Endothelial cell of umbilical vein (primary cell): ENCODE results near the gene ZNF682. TPM values are rescaled to one million over a fixed set of nuclear protein-coding genes. Genes with fewer than 3 reads are reported as not detected.
"Not testable (repeated sequence)": the region's sequence is repeated elsewhere in the genome, so short reads cannot be mapped to it uniquely, and the experiment has no call there.

ENCODE experiments used
- BruUV-seq: library from RNA; stranded (reverse); fragments of 400-500 nt; replicated peaks from 2 replicates; lab custom pipeline; 2021; lab: Mats Ljungman, UMichigan
- CTCF ChIA-PET: fragments of 300-600, 350-600 bp; sonication (Branson Sonifier 250); formaldehyde crosslinking; loops from one replicate; lab custom pipeline; 2021; ENCODE audit warnings: antibody characterized with exemption, inconsistent platforms; lab: Charles Lee
- POLR2A ChIA-PET: fragments of 300-600, 350-600 bp; sonication (Branson Sonifier 250); formaldehyde crosslinking; loops from one replicate; lab custom pipeline; 2021; ENCODE audit warnings: antibody characterized with exemption, inconsistent platforms; lab: Charles Lee
- DNase-seq: peaks from one replicate; pipeline ENCODE4 v3.0.0-alpha.2; 2011; ENCODE audit warnings: low read depth, low spot score
- FAIRE-seq: peaks from 2 replicates; lab custom pipeline; 2011; peaks lifted over from hg19 to GRCh38; lab: Jason Lieb, UNC
- H2AFZ ChIP-seq: 2 replicates; pipeline ENCODE4 v1.6.0; 2012; ENCODE audit warnings: low read depth, low read length, control low read depth, inconsistent platforms
- H3K27ac ChIP-seq: 2 replicates; pipeline ENCODE4 v1.5.1; 2011; ENCODE audit warnings: low read depth, mild to moderate bottlenecking, control low read depth, low read length, moderate library complexity; ENCODE audit not compliant: insufficient read depth
- H3K27me3 ChIP-seq, 2 experiments: 2 replicates each; pipeline versions ENCODE4 v1.6.0 to v1.6.1; 2011; ENCODE audit warnings: low read length in 2 of 2, mixed read lengths in 1 of 2; ENCODE audit not compliant: control insufficient read depth in 2 of 2, insufficient read depth in 2 of 2
- H3K36me3 ChIP-seq, 2 experiments: 2 replicates in 1 of 2; 3 replicates in 1 of 2; pipeline ENCODE4 v1.5.1; 2011; ENCODE audit warnings: low read length in 2 of 2, mild to moderate bottlenecking in 1 of 2, moderate library complexity in 1 of 2; ENCODE audit not compliant: control insufficient read depth in 2 of 2, insufficient read depth in 2 of 2; ENCODE audit errors: extremely low read depth in 1 of 2
- H3K4me1 ChIP-seq: 3 replicates; pipeline ENCODE4 v1.5.1; 2011; ENCODE audit warnings: mild to moderate bottlenecking, low read length; ENCODE audit not compliant: control insufficient read depth, insufficient read depth; ENCODE audit errors: extremely low read depth
- H3K4me2 ChIP-seq: 2 replicates; pipeline ENCODE4 v1.6.1; 2011; ENCODE audit warnings: low read length, control low read depth, mixed read lengths; ENCODE audit not compliant: insufficient read depth
- H3K4me3 ChIP-seq, 3 experiments: fragments of 200-600 bp in 1 of 3; sonication (generic), shearing (Covaris generic) in 1 of 3; replicated peaks in 1 of 3; 2 replicates each; pipeline ENCODE4 v1.5.1; 2011 to 2016; ENCODE audit warnings: control low read depth in 3 of 3, low read length in 3 of 3, mild to moderate bottlenecking in 2 of 3, inconsistent platforms in 1 of 3, low read depth in 1 of 3, moderate library complexity in 1 of 3; ENCODE audit not compliant: insufficient read depth in 1 of 3
- H3K79me2 ChIP-seq: 2 replicates; pipeline ENCODE4 v1.6.0; 2012; ENCODE audit warnings: low read length, inconsistent platforms; ENCODE audit not compliant: control insufficient read depth, insufficient read depth
- H3K9ac ChIP-seq: replicated peaks from 2 replicates; pipeline ENCODE3; 2011; ENCODE audit warnings: low read length, control low read depth; ENCODE audit not compliant: insufficient read depth; ENCODE audit errors: extremely low read depth
- H3K9me1 ChIP-seq: replicated peaks from 3 replicates; pipeline ENCODE4 v1.6.0; 2011; ENCODE audit warnings: mild to moderate bottlenecking, low read length; ENCODE audit not compliant: control insufficient read depth, insufficient read depth; ENCODE audit errors: extremely low read depth
- H3K9me3 ChIP-seq: replicated peaks from 2 replicates; pipeline ENCODE4 v1.5.1; 2012; ENCODE audit warnings: low read length, inconsistent platforms; ENCODE audit not compliant: control insufficient read depth, insufficient read depth
- H4K20me1 ChIP-seq: replicated peaks from 2 replicates; pipeline ENCODE3; 2011; ENCODE audit warnings: mild to moderate bottlenecking, low read length; ENCODE audit not compliant: control insufficient read depth, insufficient read depth; ENCODE audit errors: extremely low read depth
- dilution Hi-C: fragments of 300-500 bp; cut with MboI; formaldehyde crosslinking; loops from one replicate; pipeline ENCODE4 v1.15.0; 2019; ENCODE audit warnings: low sequenced_read_pairs; ENCODE audit not compliant: extremely low pct_ligation_motif_present
- intact Hi-C: fragments of 100-400 bp; cut with micrococcal nuclease; formaldehyde crosslinking; loops from one replicate; pipeline ENCODE4 v1.10.0; 2022
- polyA plus RNA-seq, 4 experiments: library from polyadenylated mRNA; depleted of rRNA in 3 of 4; stranded (reverse) in 3 of 4; unstranded in 1 of 4; fragments of >200 nt; gene quantifications; 2 replicates each; pipeline versions ENCODE4 v1.2.1 to v1.2.3, GENCODE V29; 2011 to 2012; ENCODE audit warnings: missing spikeins in 1 of 4
- total RNA-seq: library from RNA; stranded (reverse); gene quantifications from 2 replicates; pipeline ENCODE4 v1.2.3, GENCODE V29; 2021
- TF ChIP-seq, protein P1 (sequence below), 2 donors: IDR thresholded peaks; 1 replicate in 1 of 2; 2 replicates in 1 of 2; pipeline ENCODE4 v1.5.1; 2011; ENCODE audit warnings: low read length in 2 of 2, mild to moderate bottlenecking in 2 of 2, moderate library complexity in 2 of 2, control low read depth in 1 of 2, inconsistent platforms in 1 of 2, low read depth in 1 of 2; ENCODE audit not compliant: insufficient read depth in 1 of 2; ENCODE audit errors: extremely low read depth in 1 of 2

The ZNF682 gene
- total and polyA plus RNA-seq, 2 donors (not counting 3 experiments of a cell fraction or from before 2014, with no cell fraction given): 2.8 to 3.4 TPM

DNA sequence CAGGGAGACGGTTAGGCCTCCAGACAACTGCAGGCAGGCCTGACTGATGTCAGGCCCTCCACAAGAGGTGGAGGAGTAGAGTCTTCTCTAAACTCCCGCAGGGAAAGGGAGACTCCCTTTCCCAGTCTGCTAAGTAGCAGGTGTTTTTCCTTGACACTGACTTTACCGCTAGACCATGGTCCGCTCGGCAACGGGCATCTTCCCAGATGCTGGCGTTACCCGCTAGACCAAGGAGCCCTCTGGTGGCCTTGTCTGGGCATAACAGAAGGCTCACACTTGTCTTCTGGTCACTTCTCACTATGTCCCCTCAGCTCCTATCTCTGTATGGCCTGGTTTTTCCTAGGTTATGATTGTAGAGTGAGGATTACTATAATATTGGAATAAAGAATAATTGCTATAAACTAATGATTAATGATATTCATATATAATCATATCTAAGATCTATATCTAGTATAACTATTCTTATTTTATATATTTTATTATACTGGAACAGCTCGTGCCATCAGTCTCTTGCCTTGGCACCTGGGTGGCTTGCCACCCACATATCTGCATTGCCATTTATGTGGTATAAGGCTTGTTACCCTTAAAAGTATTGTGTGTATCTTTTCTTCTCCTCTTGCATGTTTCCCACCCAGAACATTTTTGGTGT is 80.0 kb downstream of the ZNF682 start:
- peak; percentile 30 for DNase-seq
- H3K79me2 ChIP-seq, H3K4me3 ChIP-seq, H2AFZ ChIP-seq, POLR2A ChIA-PET, dilution Hi-C loops, H3K27ac ChIP-seq, intact Hi-C loops, H3K9me3 ChIP-seq, FAIRE-seq, H3K27me3 ChIP-seq, H3K4me1 ChIP-seq, H3K36me3 ChIP-seq, H3K9ac ChIP-seq, H3K4me2 ChIP-seq, H4K20me1 ChIP-seq, H3K9me1 ChIP-seq, BruUV-seq: not testable (repeated sequence)
- TF ChIP-seq, protein P1, sequence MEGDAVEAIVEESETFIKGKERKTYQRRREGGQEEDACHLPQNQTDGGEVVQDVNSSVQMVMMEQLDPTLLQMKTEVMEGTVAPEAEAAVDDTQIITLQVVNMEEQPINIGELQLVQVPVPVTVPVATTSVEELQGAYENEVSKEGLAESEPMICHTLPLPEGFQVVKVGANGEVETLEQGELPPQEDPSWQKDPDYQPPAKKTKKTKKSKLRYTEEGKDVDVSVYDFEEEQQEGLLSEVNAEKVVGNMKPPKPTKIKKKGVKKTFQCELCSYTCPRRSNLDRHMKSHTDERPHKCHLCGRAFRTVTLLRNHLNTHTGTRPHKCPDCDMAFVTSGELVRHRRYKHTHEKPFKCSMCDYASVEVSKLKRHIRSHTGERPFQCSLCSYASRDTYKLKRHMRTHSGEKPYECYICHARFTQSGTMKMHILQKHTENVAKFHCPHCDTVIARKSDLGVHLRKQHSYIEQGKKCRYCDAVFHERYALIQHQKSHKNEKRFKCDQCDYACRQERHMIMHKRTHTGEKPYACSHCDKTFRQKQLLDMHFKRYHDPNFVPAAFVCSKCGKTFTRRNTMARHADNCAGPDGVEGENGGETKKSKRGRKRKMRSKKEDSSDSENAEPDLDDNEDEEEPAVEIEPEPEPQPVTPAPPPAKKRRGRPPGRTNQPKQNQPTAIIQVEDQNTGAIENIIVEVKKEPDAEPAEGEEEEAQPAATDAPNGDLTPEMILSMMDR (IDR thresholded peaks at IDR 0.05; ENCODE audit: extremely low read depth in 1 of 2, insufficient read depth in 1 of 2, low read depth in 1 of 2, low read length in 2 of 2): peak; percentile 19 to 55
- CTCF ChIA-PET: interaction anchor here (1.7 to 3.3 kb wide), 2 partner anchors 427 to 429 kb away, joined by 4 to 10 read pairs; no protein-coding TSS in a partner anchor

DNA sequence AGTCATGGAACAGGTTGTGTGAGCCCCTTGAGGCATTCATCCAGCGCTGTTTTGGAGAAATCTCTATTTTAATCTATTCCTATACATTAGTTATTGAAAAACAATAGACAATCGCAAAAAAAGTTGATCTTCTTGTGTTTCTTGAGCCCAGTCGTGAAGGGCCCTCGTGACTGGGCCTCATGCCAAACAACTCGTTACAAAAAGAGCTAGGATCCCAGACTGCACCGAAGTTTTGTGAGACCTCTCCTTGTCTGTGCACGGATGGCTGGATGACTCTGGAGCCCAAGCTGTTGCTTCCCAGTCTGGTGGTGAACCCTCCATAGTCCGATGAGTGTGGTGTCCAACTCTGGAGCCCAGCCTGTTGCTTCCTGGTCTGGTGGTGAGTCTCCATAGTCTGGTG is 81.5 kb downstream of the ZNF682 start:
- H3K4me1 ChIP-seq, dilution Hi-C loops, H3K4me3 ChIP-seq, intact Hi-C loops, H3K79me2 ChIP-seq, H3K9me3 ChIP-seq, CTCF ChIA-PET, H2AFZ ChIP-seq, POLR2A ChIA-PET, H3K9me1 ChIP-seq, H3K36me3 ChIP-seq, H3K27me3 ChIP-seq, H4K20me1 ChIP-seq, FAIRE-seq, DNase-seq, BruUV-seq, H3K27ac ChIP-seq, H3K4me2 ChIP-seq, H3K9ac ChIP-seq: not testable (repeated sequence)
